Testis (tissue), 2 donors: ENCODE measurements around the gene NLRP8.

ENCODE experiments used
- CTCF ChIP-seq, 3 experiments: fragments of 450-650 bp in 2 of 3; fragments of 200-600 bp in 1 of 3; sonication (generic) in 1 of 3; IDR thresholded peaks; one replicate each; pipeline ENCODE4 v1.5.1; 2016 to 2019; ENCODE audit warnings: antibody characterized with exemption in 3 of 3, mild to moderate bottlenecking in 2 of 3, moderate library complexity in 1 of 3
- POLR2A ChIP-seq: fragments of 450-650 bp; IDR thresholded peaks from one replicate; pipeline ENCODE4 v1.6.1; 2017; ENCODE audit warnings: antibody characterized with exemption, mild to moderate bottlenecking, moderate library complexity

DNA sequence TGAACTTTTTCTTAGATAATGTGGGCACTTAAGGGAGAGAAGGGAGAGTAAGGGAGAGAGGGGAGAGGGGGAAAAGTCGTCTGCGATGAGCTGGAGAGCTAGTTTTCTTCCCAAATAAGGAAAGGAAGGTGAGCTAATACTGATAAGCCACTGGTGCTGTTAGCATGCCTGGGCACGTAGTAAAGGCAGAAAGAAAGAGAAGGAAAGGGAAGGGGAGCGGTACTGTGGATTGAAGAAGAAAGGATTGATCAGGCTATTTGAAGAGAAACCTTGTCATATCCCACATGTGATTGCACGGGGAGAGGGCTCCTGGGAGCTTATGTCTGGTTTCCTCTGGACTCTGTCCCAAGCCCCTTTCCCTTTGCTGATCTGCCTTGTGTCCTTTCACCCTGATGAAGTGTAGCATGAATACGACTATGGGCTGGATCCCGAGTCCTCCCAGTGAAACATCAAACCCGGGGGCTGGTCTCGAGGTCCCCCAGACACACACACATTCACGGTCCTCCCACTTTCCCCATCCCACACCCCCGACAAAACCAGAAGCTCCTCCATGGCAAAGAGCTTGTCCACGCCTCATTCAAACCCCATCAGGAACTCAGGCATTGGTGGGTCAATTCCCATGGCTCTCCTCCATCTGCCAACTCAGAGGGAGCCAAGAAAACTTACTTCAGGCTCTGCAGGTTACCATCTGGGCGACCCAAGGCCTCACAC, 46.1 kb upstream of the NLRP8 start:
- TF ChIP-seq CTCF (IDR thresholded peaks at IDR 0.05) = no peak
- no peak for TF ChIP-seq POLR2A
